MG63 (cell line): ENCODE results near the gene TNFRSF25. TPM values are rescaled to one million over a fixed set of nuclear protein-coding genes. Genes with fewer than 3 reads are reported as not detected.

Experiments used
- total RNA-seq: library from RNA; depleted of rRNA; stranded (reverse); fragments of >200 nt; shearing (Covaris generic); gene quantifications from 2 replicates; pipeline ENCODE4 v1.2.3, GENCODE V29; 2014; ENCODE audit warnings: low replicate concordance; rRNA removed

The TNFRSF25 gene
- total RNA-seq, 1 experiment from 2014 or later: 0.63 TPM

Other genes with a start within 250 kb of the TNFRSF25 start
- gene ICMT, start 230.2 kb downstream of the TNFRSF25 start, total RNA-seq: 83.9 and 87.1 TPM in 2 replicates
- not detected in 2 replicates for gene HES3, start 222.0 kb downstream of the TNFRSF25 start, total RNA-seq
- 5.0 and 6.3 TPM in 2 replicates for gene GPR153, start 205.1 kb downstream of the TNFRSF25 start, total RNA-seq
- gene ACOT7, start 72.4 kb downstream of the TNFRSF25 start, total RNA-seq: 80.9 and 91.4 TPM in 2 replicates
- 0.59 TPM in 1 of 2 replicates, not detected in the other for gene HES2, start 46.3 kb downstream of the TNFRSF25 start, total RNA-seq
- not detected in 2 replicates for gene ESPN, start 41.4 kb downstream of the TNFRSF25 start, total RNA-seq
- 0.02 and 1.2 TPM in 2 replicates for gene PLEKHG5, start 25.5 kb upstream of the TNFRSF25 start, total RNA-seq
- 25.0 and 44.9 TPM in 2 replicates for gene NOL9, start 88.3 kb upstream of the TNFRSF25 start, total RNA-seq
- gene TAS1R1, start 89.1 kb upstream of the TNFRSF25 start, total RNA-seq: not detected in 2 replicates
- 20.6 and 32.5 TPM in 2 replicates for gene ZBTB48, start 113.8 kb upstream of the TNFRSF25 start, total RNA-seq
- gene KLHL21, start 136.7 kb upstream of the TNFRSF25 start, total RNA-seq: 27.8 and 32.0 TPM in 2 replicates
- 15.1 and 20.0 TPM in 2 replicates for gene PHF13, start 147.6 kb upstream of the TNFRSF25 start, total RNA-seq
- gene THAP3, start 158.7 kb upstream of the TNFRSF25 start, total RNA-seq: 26.6 and 29.0 TPM in 2 replicates
- 66.4 and 71.8 TPM in 2 replicates for gene DNAJC11, start 235.6 kb upstream of the TNFRSF25 start, total RNA-seq